ENCODE measurements around the gene ALPK3.

ALPK3 gene, protein sequence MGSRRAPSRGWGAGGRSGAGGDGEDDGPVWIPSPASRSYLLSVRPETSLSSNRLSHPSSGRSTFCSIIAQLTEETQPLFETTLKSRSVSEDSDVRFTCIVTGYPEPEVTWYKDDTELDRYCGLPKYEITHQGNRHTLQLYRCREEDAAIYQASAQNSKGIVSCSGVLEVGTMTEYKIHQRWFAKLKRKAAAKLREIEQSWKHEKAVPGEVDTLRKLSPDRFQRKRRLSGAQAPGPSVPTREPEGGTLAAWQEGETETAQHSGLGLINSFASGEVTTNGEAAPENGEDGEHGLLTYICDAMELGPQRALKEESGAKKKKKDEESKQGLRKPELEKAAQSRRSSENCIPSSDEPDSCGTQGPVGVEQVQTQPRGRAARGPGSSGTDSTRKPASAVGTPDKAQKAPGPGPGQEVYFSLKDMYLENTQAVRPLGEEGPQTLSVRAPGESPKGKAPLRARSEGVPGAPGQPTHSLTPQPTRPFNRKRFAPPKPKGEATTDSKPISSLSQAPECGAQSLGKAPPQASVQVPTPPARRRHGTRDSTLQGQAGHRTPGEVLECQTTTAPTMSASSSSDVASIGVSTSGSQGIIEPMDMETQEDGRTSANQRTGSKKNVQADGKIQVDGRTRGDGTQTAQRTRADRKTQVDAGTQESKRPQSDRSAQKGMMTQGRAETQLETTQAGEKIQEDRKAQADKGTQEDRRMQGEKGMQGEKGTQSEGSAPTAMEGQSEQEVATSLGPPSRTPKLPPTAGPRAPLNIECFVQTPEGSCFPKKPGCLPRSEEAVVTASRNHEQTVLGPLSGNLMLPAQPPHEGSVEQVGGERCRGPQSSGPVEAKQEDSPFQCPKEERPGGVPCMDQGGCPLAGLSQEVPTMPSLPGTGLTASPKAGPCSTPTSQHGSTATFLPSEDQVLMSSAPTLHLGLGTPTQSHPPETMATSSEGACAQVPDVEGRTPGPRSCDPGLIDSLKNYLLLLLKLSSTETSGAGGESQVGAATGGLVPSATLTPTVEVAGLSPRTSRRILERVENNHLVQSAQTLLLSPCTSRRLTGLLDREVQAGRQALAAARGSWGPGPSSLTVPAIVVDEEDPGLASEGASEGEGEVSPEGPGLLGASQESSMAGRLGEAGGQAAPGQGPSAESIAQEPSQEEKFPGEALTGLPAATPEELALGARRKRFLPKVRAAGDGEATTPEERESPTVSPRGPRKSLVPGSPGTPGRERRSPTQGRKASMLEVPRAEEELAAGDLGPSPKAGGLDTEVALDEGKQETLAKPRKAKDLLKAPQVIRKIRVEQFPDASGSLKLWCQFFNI (N-terminal part only)

DNA sequence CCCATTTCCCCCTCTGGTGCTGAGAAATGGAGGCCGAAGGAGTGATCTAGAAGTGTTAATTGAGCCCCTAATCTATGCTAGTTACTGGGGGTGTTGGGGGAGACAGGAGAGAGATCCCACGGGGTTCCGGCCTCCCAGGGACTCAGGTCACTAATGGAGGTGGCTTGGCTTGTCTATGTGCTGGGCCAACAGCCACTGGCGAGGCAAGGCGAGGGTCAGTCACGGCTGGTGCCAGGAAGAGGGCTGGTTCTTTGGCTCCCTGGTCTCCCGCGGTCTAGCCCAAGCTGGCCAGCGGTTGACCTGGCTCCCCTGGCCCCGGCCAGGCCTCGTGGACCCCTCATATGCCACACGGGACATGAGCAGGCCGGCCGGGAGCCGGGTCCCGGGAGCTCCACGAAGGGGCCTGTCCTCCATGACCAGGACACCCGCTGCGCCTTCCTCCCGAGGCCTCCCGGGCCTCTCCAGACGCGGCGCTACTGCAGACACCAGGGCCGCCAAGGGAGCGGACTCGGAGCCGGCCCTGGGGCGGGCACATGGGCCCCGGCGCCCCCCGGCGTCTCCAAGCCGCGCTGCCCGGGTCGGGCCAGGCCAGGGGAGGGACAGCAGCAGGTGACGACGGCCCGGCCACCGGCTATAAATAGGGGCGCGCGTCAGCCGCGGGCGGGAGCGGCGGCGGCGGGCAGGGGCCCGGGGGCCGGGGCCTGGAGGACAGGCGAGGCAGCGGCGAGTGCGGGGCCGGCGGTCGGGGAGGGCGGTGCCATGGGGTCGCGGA lies at the start of gene ALPK3:
Gene ALPK3 (plus strand): TSS at position 663 of the 772 bp plus-strand sequence. CDS start 97 bp downstream, at position 760.
- peak; percentile 83 for DNase-seq

DNA sequence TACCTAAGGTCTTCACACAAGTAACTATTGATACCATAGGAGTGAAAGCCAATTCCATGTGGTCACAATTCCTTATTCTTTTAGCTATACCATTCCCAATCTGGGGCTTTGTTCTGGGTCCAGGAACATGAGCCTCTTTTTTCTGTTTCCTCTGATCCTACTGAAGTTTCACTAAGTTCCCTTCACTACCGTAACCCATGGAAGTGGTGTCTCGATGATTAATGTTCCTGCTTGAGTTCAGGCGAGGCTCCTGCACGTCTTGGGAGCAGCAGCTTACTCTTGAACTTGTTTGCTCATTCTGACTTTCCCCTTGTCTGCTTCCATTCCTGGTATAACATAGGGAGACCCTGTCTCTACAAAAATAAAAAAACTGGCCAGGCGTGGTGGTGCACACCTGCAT lies 45.1 kb upstream of the ALPK3 start:
- no peak for DNase-seq

DNA sequence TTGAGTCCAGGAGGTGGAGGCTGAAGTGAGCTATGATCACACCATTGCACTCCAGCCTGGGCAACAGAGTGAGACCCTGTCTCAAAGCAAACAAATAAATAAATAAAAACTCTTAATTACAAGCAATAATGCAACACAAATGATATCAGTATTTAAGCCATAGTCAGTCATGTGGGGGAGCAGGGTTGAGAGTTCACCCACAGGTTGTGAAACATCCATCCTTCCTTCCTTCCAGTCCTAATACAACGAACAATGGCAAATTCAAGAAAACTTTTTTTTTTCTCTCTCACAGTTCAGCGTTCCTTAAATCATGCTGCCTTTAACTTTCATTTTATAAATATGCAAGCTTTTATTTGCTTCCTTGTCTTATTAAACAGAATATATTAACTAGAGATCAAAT lies 44.7 kb upstream of the ALPK3 start:
- no peak for DNase-seq

DNA sequence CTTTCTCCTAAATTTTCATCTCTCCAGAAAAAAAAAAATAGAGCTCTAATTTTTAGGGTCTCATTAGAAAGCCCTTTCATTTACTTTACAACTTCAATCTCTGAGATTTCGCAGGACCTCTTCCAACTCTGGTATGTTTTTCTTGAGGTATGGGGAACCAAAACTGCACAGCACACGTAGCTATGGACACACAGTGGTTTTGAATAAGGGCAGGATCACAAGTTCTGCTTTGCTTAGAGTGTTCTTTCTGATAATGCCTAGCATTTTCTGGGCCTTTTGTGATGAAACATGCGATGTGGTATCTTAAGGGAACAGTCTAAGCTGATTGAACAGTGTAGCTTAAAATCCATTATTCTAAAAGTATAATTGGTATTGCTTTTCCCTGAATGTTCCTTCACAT lies 43.4 kb upstream of the ALPK3 start:
- no peak for DNase-seq

- DNase-seq: no peak
These were observed 41.2 kb upstream of the ALPK3 start for GRCh38 chr15:84775867-84776449.

- no peak for DNase-seq
These were observed 39.0 kb upstream of the ALPK3 start for GRCh38 chr15:84778194-84778593.

DNA sequence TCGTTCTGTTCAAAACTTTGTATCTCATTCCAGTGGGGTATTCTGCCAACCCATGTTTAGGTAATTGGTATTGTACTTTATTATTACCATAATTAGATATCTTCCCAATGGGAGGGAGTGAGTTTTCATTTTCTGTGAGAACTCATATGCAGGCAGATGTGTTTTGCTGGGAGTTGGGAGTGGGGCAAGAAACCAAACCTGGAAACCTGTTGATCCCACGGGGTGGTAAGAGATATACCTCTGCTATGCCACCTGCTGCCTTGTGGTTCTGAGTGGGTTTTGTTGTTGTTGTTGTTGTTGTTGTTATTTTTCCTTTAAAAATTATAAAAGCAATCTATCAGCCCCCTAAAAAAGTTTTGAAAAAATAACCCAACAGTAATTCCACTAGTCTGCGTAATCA lies 36.7 kb upstream of the ALPK3 start:
- no peak for DNase-seq

DNA sequence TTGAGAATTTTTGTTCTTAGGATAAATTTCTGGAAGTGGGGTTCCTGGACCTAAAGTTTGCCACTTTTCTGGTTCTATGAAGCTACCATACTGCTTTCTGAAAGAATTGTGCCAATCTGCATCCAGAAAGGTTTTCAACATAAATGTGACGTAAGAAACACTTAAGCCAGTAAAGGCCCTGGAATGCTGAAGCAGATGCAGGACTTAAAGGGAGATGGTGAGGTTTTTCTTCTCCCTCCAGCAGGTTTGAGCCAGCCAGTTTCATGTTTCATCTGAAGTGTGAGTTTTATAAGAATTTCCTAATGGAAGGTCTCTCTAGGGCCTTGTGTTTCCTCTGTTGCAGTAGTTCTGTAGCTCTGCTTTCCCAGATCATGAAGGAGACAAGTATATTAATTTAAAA lies 35.7 kb upstream of the ALPK3 start:
- DNase-seq: no peak

- no peak for DNase-seq
These were observed 34.8 kb upstream of the ALPK3 start for GRCh38 chr15:84782346-84782745.

GRCh38 chr15:84783493-84784251 lies 33.5 kb upstream of the ALPK3 start:
- no peak for DNase-seq

DNA sequence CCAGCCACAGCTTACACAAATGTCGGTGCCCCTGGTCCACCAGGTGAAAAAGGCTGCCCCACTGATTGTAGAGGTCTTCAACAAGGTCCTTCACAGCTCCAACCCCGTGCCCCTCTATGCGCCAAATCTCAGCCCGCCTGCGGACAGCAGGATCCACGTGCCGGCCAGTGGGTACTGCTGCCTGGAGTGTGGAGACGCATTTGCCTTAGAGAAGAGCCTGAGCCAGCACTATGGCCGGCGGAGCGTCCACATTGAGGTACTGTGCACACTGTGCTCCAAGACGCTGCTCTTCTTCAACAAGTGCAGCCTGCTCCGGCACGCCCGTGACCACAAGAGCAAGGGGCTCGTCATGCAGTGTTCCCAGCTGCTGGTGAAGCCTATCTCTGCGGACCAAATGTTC lies 32.9 kb upstream of the ALPK3 start:
- DNase-seq: no peak

- no peak for DNase-seq
These were observed 32.1 kb upstream of the ALPK3 start for GRCh38 chr15:84785053-84785452.

DNA sequence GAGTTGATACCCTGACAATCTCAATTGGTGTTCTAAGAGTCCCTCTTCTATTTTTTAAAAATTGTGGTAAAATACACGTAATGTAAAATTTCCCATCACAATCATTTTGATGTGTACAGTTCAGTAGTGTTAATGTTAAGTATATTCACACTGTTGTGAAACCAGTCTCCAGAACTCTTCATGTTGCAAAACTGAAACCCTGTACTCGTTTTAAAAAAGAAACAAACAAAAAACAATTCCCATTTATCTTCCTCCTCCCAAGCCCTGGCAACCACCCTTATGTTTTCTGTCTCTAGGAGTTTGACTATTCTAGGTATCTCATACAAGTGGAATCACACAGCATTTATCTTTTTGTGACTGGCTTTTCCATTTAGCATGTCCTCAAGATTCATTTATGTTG lies 28.7 kb upstream of the ALPK3 start:
- DNase-seq: no peak

GRCh38 chr15:84789762-84790161 lies 27.4 kb upstream of the ALPK3 start:
- no peak for DNase-seq

GRCh38 chr15:84790676-84791075 lies 26.5 kb upstream of the ALPK3 start:
- DNase-seq: no peak

GRCh38 chr15:84791763-84792162 lies 25.4 kb upstream of the ALPK3 start:
- DNase-seq: no peak

- DNase-seq: no peak
These were observed 23.6 kb upstream of the ALPK3 start for GRCh38 chr15:84793431-84794161.

DNA sequence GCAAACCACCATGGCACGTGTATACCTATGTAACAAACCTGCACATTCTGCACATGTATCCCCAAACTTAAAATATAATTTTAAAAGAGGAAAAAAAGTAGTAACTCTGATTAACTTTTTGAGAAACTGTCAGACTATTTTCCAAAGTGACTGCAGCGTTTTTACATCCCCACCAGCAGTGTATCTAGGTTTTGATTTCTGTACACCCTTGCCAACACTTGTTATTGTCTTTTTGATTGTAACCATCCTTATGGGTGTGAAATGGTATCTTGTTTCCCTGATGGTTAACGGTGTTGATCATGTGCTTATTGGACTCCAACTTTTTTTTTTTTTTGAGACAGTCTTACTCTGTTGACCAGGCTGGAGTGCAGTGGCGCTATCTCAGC lies 23.0 kb upstream of the ALPK3 start:
- no peak for DNase-seq

DNA sequence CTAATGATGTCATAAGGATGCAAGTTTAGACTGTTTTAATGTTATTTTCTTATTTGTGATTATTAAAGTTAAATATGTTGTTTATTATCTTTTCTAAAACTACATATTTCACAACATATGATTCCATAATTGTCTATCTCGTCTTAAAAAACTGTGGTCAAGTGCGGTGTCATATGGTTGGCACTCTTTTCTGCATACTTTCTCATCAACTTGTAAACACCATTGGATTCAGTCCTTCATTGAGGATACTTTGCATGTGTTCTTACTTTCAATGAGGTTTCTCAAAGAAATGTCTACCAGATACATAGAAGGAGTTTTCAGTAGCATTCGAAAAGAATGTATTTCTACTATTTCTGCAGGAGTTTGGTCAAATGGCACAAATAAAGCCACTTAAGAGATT lies 22.0 kb upstream of the ALPK3 start:
- DNase-seq: no peak

- DNase-seq: no peak
These were observed 19.9 kb upstream of the ALPK3 start for GRCh38 chr15:84797212-84797611.

GRCh38 chr15:84797801-84798200 lies 19.4 kb upstream of the ALPK3 start:
- no peak for DNase-seq

Measured in DMS53 (cell line).